ENCODE results near the gene SERINC5. TPM values are rescaled to one million over a fixed set of nuclear protein-coding genes. Genes with fewer than 3 reads are reported as not detected.
"Not testable (repeated sequence)": the region's sequence is repeated elsewhere in the genome, so short reads cannot be mapped to it uniquely, and the experiment has no call there.

SERINC5 gene
- total and polyA plus RNA-seq, 2 experiments from 2014 or later, result 5.4 to 11.7 TPM

DNA sequence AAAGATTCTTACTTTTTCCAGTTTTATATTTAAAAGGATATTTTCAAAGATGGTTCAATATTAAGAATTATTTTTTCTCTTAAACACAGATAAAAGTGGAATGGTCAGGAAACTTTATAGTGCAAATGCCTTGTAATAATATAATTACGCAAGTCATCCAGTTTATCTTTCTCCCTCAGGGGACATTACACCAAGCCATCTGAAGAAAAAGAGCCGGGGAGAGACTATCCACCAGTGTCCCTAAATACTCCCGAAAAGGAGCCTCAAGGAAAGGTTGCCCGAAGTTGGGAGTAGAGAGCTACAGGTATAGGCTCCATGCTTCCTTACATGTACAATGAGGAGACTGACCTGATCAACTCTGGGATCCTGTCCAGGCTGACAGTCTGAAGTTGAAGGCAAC lies 101.1 kb downstream of the SERINC5 start:
- H3K27ac ChIP-seq, result no peak overlapping the region
- TF ChIP-seq EZH2phosphoT487 (IDR thresholded peaks at IDR 0.05; ENCODE audit: insufficient read depth, low read depth) (no peak), EZH2 (IDR thresholded peaks at IDR 0.05; ENCODE audit: insufficient read depth, poor library complexity, severe bottlenecking) (no peak)
- H3K9me2 ChIP-seq (ENCODE audit: insufficient read depth), result no peaks in the 10 kb centered on the region
- H3K4me1 ChIP-seq (ENCODE audit: insufficient read depth), result no peaks in the 10 kb centered on the region
- H3K9ac ChIP-seq, result no peak overlapping the region
- no peak overlapping the region for H3K4me2 ChIP-seq (ENCODE audit: unreplicated experiment)
- H3K27me3 ChIP-seq (replicated peaks; ENCODE audit: insufficient read depth), result no peaks in the 10 kb centered on the region
- 90 to 91% methylated on average over 4 of the region's 4 CpGs for WGBS, 2 experiments (ENCODE audit: low coverage in 1 of 2, low lambda C conversion rate in 2 of 2, missing lambda C conversion rate in 2 of 2)
- H3F3A ChIP-seq (ENCODE audit: insufficient read depth), result no peaks in the 10 kb centered on the region
- no peaks in the 10 kb centered on the region; the same call in 1 of the 2 replicates for H3K36me3 ChIP-seq (ENCODE audit: low read depth)
- H3K9me3 ChIP-seq (ENCODE audit: low read depth), result no peaks in the 10 kb centered on the region
- H3K4me3 ChIP-seq, result no peak overlapping the region
- no peak for DNase-seq
- in situ Hi-C loops (cut with MboI), result no loop called here
- no peaks in the 10 kb centered on the region for H3K79me2 ChIP-seq (ENCODE audit: insufficient read depth)
- no peak overlapping the region for H2AFZ ChIP-seq
- H4K20me1 ChIP-seq (ENCODE audit: insufficient read depth), result no peaks in the 10 kb centered on the region

DNA sequence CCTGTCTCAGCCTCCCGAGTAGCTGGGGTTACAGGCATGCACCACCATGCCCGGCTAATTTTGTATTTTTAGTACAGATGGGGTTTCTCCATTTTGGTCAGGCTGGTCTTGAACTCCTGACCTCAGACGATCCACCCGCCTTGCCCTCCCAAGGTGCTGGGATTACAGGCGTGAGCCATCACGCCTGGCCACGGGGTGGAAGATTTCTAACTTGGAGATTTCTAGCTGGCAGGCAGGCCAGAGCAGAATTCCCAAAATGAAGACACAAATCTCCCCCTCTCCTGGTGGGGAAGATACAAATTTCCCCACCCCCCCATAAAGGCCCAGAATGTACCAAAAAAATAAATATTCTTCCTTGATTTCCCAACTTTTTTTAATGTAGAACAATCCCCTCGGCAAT lies 101.6 kb downstream of the SERINC5 start:
- H3K27ac ChIP-seq; H3K36me3 ChIP-seq (ENCODE audit: low read depth); H3K27me3 ChIP-seq (replicated peaks; ENCODE audit: insufficient read depth); H3K4me2 ChIP-seq (ENCODE audit: unreplicated experiment); H3K9me3 ChIP-seq (ENCODE audit: low read depth); H3K9me2 ChIP-seq (ENCODE audit: insufficient read depth); H2AFZ ChIP-seq; H3K9ac ChIP-seq; H3K79me2 ChIP-seq (ENCODE audit: insufficient read depth); H3F3A ChIP-seq (ENCODE audit: insufficient read depth); H3K4me3 ChIP-seq; H4K20me1 ChIP-seq (ENCODE audit: insufficient read depth); DNase-seq; in situ Hi-C loops (cut with MboI); H3K4me1 ChIP-seq (ENCODE audit: insufficient read depth): not testable (repeated sequence)
- 98 to 100% methylated on average over 2 to 8 of the region's 8 CpGs for WGBS, 2 experiments (ENCODE audit: low coverage in 1 of 2, low lambda C conversion rate in 2 of 2, missing lambda C conversion rate in 2 of 2)

DNA sequence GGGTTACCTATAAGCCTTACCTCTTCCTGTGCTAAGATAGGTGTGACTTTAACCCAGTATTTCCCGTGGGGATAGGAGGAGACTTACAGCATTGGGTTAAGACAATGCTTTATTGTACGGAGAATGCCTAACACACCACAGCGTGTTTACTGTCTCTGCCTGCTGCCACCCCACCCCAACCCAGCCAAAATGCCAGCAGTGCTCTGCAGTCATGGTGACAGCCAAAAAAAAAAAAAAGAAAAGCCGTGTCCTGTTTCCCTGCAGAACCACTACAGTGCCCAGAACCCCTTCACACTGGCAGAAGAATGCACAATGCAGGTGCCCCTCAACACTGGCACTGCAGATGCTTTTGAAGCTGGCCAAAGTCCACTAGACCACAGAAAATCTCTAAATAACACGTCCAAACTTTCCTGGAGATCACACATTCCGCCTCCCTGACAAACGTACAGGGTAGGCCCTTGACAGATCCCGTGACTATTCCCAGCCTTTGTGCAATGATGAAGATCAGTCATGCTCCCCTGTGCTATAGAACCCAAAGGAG lies 102.2 kb downstream of the SERINC5 start:
- Histone ChIP-seq H3K9me2 (ENCODE audit: insufficient read depth) (no peaks in the 10 kb centered on the region), H3K9ac (no peak overlapping the region), H3F3A (ENCODE audit: insufficient read depth) (no peaks in the 10 kb centered on the region), H2AFZ (no peak overlapping the region), H4K20me1 (ENCODE audit: insufficient read depth) (no peaks in the 10 kb centered on the region), H3K27ac (no peak overlapping the region), H3K4me2 (ENCODE audit: unreplicated experiment) (no peak overlapping the region), H3K36me3 (ENCODE audit: low read depth) (no peaks in the 10 kb centered on the region; the same call in 1 of the 2 replicates), H3K4me3 (no peak overlapping the region), H3K4me1 (ENCODE audit: insufficient read depth) (no peaks in the 10 kb centered on the region), H3K79me2 (ENCODE audit: insufficient read depth) (no peaks in the 10 kb centered on the region), H3K27me3 (replicated peaks; ENCODE audit: insufficient read depth) (no peaks in the 10 kb centered on the region), H3K9me3 (ENCODE audit: low read depth) (no peaks in the 10 kb centered on the region)
- in situ Hi-C loops (cut with MboI), result no loop called here
- WGBS, 2 experiments (ENCODE audit: low coverage in 1 of 2, low lambda C conversion rate in 2 of 2, missing lambda C conversion rate in 2 of 2), result 47 to 54% methylated on average over 8 of the region's 8 CpGs
- DNase-seq, result no peak
- TF ChIP-seq EZH2phosphoT487 (IDR thresholded peaks at IDR 0.05; ENCODE audit: insufficient read depth, low read depth) (no peak), EZH2 (IDR thresholded peaks at IDR 0.05; ENCODE audit: insufficient read depth, poor library complexity, severe bottlenecking) (no peak)

DNA sequence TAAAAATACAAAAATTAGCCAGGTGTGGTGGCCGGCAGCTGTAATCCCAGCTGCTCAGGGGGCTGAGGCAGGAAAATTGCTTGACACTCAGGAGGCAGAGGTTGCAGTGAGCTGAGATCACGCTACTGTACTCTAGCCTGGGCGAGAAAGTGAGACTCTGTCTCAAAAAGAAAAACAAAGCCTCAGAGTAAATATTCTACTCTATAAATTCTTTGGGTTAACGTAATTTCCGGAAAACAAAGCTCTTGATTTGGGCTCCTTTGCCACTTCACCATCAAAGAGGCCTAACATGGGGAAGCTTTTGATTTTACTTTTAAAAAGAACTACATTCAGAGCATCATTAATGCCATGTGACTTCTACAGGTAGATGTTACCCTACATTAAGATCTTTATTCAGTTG lies 103.1 kb downstream of the SERINC5 start:
- Histone ChIP-seq H4K20me1 (ENCODE audit: insufficient read depth) (no peaks in the 10 kb centered on the region), H3K4me3 (no peak overlapping the region), H3F3A (ENCODE audit: insufficient read depth) (no peaks in the 10 kb centered on the region), H3K9me2 (ENCODE audit: insufficient read depth) (no peaks in the 10 kb centered on the region), H3K27me3 (replicated peaks; ENCODE audit: insufficient read depth) (no peaks in the 10 kb centered on the region), H3K4me2 (ENCODE audit: unreplicated experiment) (no peak overlapping the region), H3K27ac (no peak overlapping the region), H3K9ac (no peak overlapping the region), H3K79me2 (ENCODE audit: insufficient read depth) (no peaks in the 10 kb centered on the region), H3K4me1 (ENCODE audit: insufficient read depth) (no peaks in the 10 kb centered on the region), H3K36me3 (ENCODE audit: low read depth) (no peaks in the 10 kb centered on the region; the same call in 1 of the 2 replicates), H3K9me3 (ENCODE audit: low read depth) (no peaks in the 10 kb centered on the region), H2AFZ (no peak overlapping the region)
- in situ Hi-C loops (cut with MboI), result no loop called here
- DNase-seq, result no peak
- TF ChIP-seq EZH2 (IDR thresholded peaks at IDR 0.05; ENCODE audit: insufficient read depth, poor library complexity, severe bottlenecking) (no peak), EZH2phosphoT487 (IDR thresholded peaks at IDR 0.05; ENCODE audit: insufficient read depth, low read depth) (no peak)
- 95 to 97% methylated on average over 5 of the region's 5 CpGs for WGBS, 2 experiments (ENCODE audit: low coverage in 1 of 2, low lambda C conversion rate in 2 of 2, missing lambda C conversion rate in 2 of 2)

DNA sequence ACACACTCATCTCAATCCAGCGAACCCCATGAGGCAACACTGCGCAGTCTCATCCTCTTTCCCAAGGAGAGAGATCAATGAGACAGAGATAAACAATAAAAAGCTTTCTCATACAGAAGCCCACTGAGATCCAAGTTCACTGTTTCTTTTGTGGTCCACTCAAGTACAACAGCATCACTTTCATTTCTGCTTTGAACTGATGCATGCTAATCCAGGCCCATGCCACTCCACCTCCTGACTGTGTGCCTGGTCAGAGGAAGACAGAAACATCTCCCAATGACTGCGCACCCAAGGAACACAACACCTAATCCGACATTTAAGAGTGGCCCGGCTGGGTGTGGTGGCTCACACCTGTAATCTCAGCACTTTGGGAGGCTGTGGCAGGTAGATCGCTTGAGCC lies 104.0 kb downstream of the SERINC5 start:
- DNase-seq, result no peak

More for the DNA sequence above, 104.0 kb downstream of the SERINC5 start:
- no peaks in the 10 kb centered on the region for H3K27me3 ChIP-seq (replicated peaks; ENCODE audit: insufficient read depth)
- no peak overlapping the region for H3K9ac ChIP-seq
- no peaks in the 10 kb centered on the region; the same call in 1 of the 2 replicates for H3K36me3 ChIP-seq (ENCODE audit: low read depth)
- TF ChIP-seq EZH2phosphoT487 (IDR thresholded peaks at IDR 0.05; ENCODE audit: insufficient read depth, low read depth), result no peak
- no peak for TF ChIP-seq EZH2 (IDR thresholded peaks at IDR 0.05; ENCODE audit: insufficient read depth, poor library complexity, severe bottlenecking)
- H3K9me3 ChIP-seq (ENCODE audit: low read depth), result no peaks in the 10 kb centered on the region
- no peaks in the 10 kb centered on the region for H3K9me2 ChIP-seq (ENCODE audit: insufficient read depth)
- H3K4me2 ChIP-seq (ENCODE audit: unreplicated experiment), result no peak overlapping the region
- no peak overlapping the region for H3K4me3 ChIP-seq
- 87 to 92% methylated on average over 6 of the region's 6 CpGs for WGBS, 2 experiments (ENCODE audit: low coverage in 1 of 2, low lambda C conversion rate in 2 of 2, missing lambda C conversion rate in 2 of 2)
- H3F3A ChIP-seq (ENCODE audit: insufficient read depth), result no peaks in the 10 kb centered on the region
- H2AFZ ChIP-seq, result no peak overlapping the region
- H4K20me1 ChIP-seq (ENCODE audit: insufficient read depth), result no peaks in the 10 kb centered on the region
- no peaks in the 10 kb centered on the region for H3K79me2 ChIP-seq (ENCODE audit: insufficient read depth)
- no peak overlapping the region for H3K27ac ChIP-seq
- H3K4me1 ChIP-seq (ENCODE audit: insufficient read depth), result no peaks in the 10 kb centered on the region
- in situ Hi-C loops (cut with MboI), result no loop called here
